Raji (cell line): ENCODE results near the gene TPR.

Experiments
- POLR2A ChIP-seq: IDR thresholded peaks from 2 replicates; pipeline ENCODE4 v1.6.1; 2011; ENCODE audit warnings: low read depth, low read length, control low read depth; ENCODE audit not compliant: insufficient read depth

The TPR gene

DNA sequence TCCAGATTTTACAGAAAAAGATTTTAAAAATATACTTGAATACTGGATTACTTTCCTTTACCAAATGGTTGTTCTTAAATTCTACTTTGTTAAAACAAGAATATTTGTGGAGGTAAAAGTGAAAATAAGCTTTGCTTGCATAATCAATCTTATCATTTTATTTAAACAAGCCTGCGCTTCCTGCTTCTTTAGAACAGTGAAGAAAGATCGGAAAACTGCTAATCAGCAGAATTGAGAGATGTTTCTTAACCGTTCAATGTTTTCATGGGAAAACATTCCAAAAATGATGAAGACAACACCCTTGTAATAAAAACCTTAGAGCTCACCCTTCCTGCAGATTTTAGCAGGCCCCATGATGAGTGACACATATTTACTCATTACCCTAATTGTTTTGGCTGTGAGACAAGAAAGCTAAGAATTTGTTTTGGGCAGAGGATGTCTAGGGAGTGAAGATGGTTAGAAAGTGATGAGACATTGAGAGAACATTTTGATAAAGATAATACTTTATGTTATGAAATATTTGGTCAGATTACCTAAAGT, 72.6 kb downstream of the TPR start:
- no peak for TF ChIP-seq POLR2A

DNA sequence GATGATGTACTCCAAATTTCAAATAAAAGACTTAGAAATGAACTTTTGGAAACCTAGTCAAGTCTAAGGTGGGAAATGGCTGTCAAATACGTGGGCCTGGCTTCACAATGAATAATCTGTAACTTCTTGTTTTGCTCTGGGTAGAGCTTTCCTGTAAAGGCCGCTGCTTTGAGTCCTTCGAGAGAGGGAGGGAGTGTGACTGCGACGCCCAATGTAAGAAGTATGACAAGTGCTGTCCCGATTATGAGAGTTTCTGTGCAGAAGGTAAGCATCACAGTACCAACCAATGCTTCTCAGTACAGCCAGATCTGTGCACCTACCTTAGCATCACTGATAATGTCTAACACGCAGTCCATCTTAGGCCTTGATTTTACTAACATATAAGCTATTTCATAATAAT, 73.6 kb downstream of the TPR start:
- no peak for TF ChIP-seq POLR2A

DNA sequence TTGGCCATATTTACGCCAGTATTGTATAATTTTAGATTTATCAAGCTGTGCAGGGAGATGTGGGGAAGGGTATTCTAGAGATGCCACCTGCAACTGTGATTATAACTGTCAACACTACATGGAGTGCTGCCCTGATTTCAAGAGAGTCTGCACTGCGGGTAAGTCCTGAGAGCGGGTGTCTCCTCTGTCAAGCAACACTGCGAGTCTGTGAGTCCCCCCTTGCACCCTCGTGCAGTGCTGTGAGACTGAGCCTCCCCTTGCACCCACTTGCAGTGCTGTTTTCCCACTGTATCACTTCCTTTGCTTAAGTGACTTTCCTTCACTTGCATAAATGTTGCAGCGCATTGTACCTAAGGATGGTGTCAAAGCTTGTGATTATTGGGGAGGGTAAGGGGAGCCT, 75.0 kb downstream of the TPR start:
- TF ChIP-seq POLR2A = no peak

GRCh38 chr1:186299570-186299969, 75.5 kb downstream of the TPR start:
- no peak for TF ChIP-seq POLR2A

GRCh38 chr1:186298851-186299250, 76.2 kb downstream of the TPR start:
- TF ChIP-seq POLR2A = no peak

GRCh38 chr1:186297439-186298045, 77.5 kb downstream of the TPR start:
- TF ChIP-seq POLR2A = no peak

DNA sequence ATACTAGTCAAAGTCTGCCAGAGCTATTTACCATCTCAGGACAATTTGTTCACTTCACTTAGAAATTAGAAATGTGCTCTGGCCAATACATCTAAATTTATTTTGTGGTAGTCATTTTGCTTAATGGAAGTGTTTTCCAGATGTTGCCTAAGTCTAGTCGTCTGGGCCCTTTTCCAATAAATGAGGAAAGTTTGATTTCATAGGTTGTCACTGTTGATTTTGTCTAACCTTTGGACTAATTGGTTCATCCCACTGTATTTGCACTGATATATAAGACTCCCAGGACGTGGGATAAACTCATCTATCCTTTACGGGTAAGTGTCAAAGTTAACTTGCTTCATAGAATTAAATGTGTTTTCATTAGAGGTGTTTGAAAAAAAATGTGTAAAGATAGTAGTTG, 79.1 kb downstream of the TPR start, which contains the start of gene PRG4:
TSS of gene PRG4 (plus strand) at position 300 of the 400 bp plus-strand sequence.
- no peak for TF ChIP-seq POLR2A

GRCh38 chr1:186292875-186293274, 82.2 kb downstream of the TPR start:
- no peak for TF ChIP-seq POLR2A

DNA sequence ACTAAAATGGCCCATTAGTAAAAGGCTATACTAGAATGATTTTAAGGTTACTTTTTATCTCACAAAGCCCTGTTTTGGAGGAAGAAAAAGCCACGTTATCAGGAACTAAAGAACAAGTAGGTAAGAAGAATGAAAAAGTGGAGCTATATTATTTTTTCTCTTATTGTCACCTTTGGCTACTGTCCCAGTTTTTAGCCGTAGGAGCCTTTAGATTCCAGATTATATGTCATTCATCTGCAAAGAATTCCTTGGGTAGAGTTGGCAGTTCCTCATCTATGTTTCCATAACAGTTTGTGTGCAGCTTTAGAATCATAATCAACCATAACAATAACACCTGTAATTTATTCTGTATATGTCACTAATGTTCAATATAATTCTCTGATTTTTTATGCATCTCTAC, 83.8 kb downstream of the TPR start:
- no peak for TF ChIP-seq POLR2A

DNA sequence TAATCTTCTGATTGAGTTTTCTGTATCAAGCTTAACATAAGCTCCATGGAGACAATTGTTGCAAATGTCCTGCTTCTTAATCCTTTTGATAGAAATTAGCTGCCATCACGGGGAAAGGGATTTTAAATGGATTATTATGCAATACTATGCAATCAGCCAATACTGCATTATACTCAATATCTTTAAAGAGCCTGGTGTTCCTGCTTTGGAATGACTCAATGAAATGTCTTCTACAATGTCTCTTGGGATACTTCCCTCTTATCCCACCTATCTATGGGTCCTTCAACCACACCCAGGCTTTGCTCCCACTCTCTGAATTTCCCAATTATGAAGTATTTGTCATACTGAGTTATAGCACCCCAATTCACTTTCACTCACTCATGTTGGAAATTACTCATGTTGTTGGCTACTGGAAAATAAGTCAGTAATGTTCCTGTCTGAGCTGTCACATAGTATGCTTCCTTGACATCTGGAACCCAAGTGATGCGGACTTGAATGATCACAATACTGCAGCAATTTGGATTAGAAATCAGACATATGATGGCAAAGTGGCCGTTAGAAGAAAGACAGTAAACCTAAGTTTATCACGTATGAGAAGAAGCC, 85.0 kb downstream of the TPR start:
- TF ChIP-seq POLR2A = no peak

DNA sequence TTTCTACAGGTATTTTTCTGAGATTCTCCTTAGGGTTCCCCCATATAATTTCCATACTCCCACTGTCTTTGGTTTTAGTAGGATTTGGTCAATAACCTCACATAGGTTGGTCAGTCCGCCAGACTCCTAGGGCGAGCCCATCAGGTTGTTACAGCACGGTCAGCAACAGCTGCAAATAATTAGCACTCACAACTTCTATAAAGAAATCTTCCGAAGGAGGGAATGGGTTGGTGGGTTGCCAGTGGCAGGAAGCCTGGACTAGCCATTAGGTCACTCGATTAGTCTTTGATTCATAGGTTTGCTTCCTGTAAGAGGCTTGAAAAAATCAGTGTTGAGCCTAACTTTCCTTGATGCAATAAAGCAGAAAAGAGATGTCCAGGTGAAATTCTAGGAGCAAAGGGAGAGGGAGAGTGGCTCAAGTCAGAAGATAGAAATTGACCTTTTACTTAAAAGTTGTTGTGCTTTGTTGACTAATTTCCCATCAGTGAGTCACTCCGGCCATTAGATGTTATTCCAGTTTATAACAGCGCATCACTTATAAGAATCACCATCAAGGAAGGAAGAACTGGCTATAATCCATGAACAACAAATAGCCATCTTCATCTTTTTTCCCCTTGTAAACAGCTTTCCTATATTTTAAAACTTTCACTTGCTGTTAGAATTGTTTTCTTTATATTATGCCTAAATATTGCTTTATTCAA, 88.3 kb downstream of the TPR start:
- TF ChIP-seq POLR2A = no peak

- TF ChIP-seq POLR2A = no peak
Observed at GRCh38 chr1:186283374-186283773, 91.7 kb downstream of the TPR start.

DNA sequence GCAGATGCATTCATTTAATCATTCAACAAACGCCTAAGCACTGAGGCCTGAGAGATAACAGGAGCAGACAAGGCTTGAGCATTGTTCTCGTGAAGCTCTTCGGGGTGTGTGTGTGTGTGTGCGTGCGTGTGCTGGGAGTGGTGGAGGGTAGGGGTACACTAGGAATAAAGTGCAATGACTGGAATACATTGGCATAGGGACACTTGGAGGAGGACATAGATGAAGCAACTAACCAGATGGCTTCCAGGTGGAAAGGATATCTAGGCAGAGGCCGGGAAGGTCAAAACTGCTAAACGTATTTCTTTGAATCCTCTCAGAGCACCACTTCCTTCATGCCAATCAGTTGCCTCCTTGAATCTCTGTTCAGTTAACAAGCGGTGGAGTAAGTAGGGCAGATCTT, 92.6 kb downstream of the TPR start:
- TF ChIP-seq POLR2A = no peak

GRCh38 chr1:186275822-186276221, 99.2 kb downstream of the TPR start:
- TF ChIP-seq POLR2A = no peak

- no peak for TF ChIP-seq POLR2A
Observed at GRCh38 chr1:186272486-186272885, 102.6 kb downstream of the TPR start.

- no peak for TF ChIP-seq POLR2A
Observed at GRCh38 chr1:186271032-186271431, 104.0 kb downstream of the TPR start.
